22Rv1 (cell line): ENCODE data around the gene AK1.

Experiments
- CTCF ChIP-seq: fragments of 450-650 bp; IDR thresholded peaks from 2 replicates; pipeline ENCODE4 v1.5.1; 2017; ENCODE audit warnings: mild to moderate bottlenecking
- ZFX ChIP-seq: fragments of 450-650 bp; IDR thresholded peaks from 2 replicates; pipeline ENCODE4 v1.6.1; 2017; ENCODE audit warnings: antibody characterized with exemption, borderline replicate concordance

GRCh38 chr9:127873886-127874285, 3.6 kb downstream of the AK1 start:
- TF ChIP-seq CTCF (no peak), ZFX (no peak)
